A549 (cell line): ENCODE results near the gene PUS1. TPM values are rescaled to one million over a fixed set of nuclear protein-coding genes. Genes with fewer than 3 reads are reported as not detected.
A peak's percentile ranks its signal among the peaks of the same experiment; 100 is the strongest.

Experiments
- ATAC-seq, 2 experiments: fragments of 200-7000 bp in 1 of 2; fragments of >200 bp in 1 of 2; cut with Nextera tagmentation in 1 of 2; cut with Tn5 transposase in 1 of 2; 3 replicates each; pipeline versions ENCODE4 v1.8.0 to v1.9.1; 2018 to 2020; ENCODE audit warnings: mild to moderate bottlenecking in 1 of 2, moderate library complexity in 1 of 2
- CTCF ChIA-PET: fragments of 300-600 bp; sonication (Branson Sonifier 250); formaldehyde crosslinking; extraction: SDS; loops from one replicate; lab custom pipeline; 2021; ENCODE audit warnings: antibody characterized with exemption, inconsistent platforms; lab: Yijun Ruan, JAX
- POLR2A ChIA-PET: fragments of 350-600 bp; formaldehyde crosslinking; extraction: SDS; loops from one replicate; lab custom pipeline; 2021; ENCODE audit warnings: antibody characterized with exemption, inconsistent platforms; lab: Yijun Ruan, JAX
- DNase-seq, 2 experiments: peaks; one replicate each; pipeline versions ENCODE4 v3.0.0 to v3.0.0-alpha.2; 2011 to 2016; ENCODE audit warnings: low read depth in 1 of 2, low spot score in 1 of 2
- FAIRE-seq: peaks from 2 replicates; lab custom pipeline; 2011; peaks lifted over from hg19 to GRCh38; lab: Jason Lieb, UNC
- H3K27ac ChIP-seq, 2 experiments: fragments of >200 bp; sonication (Bioruptor Twin); formaldehyde crosslinking; 3 replicates each; pipeline ENCODE4 v1.5.1; 2016 to 2017
- H3K4me1 ChIP-seq: fragments of >200 bp; sonication (Bioruptor Twin); formaldehyde crosslinking; 3 replicates; pipeline ENCODE4 v1.6.1; 2016
- H3K4me2 ChIP-seq: fragments of >200 bp; sonication (Bioruptor Twin); formaldehyde crosslinking; 3 replicates; pipeline ENCODE4 v1.6.1; 2016
- H3K4me3 ChIP-seq: fragments of >200 bp; sonication (Bioruptor Twin); formaldehyde crosslinking; 3 replicates; pipeline ENCODE4 v1.5.1; 2016
- H3K9me3 ChIP-seq: fragments of >200 bp; sonication (Bioruptor Twin); formaldehyde crosslinking; 3 replicates; pipeline ENCODE4 v1.6.1; 2016
- CBX8 ChIP-seq: fragments of 200-600 bp; sonication (generic); IDR thresholded peaks from 2 replicates; pipeline ENCODE4 v1.6.1; 2016
- FOSL2 ChIP-seq, 2 experiments: fragments of 450-650 bp in 1 of 2; fragments of >200 bp in 1 of 2; sonication (Bioruptor Twin) in 1 of 2; formaldehyde crosslinking; IDR thresholded peaks; 2 replicates each; pipeline versions ENCODE4 v1.5.0 to v1.6.1; 2016 to 2020; ENCODE audit warnings: mild to moderate bottlenecking in 1 of 2, moderate library complexity in 1 of 2
- FOXS1 ChIP-seq: fragments of 250-450 bp; sonication (Bioruptor Pico); IDR thresholded peaks from 2 replicates; pipeline ENCODE4 v1.5.0; 2020; ENCODE audit warnings: mild to moderate bottlenecking, moderate library complexity
- HDAC2 ChIP-seq: fragments of 200-600 bp; sonication (generic); IDR thresholded peaks from 2 replicates; pipeline ENCODE4 v1.6.1; 2016
- HOXA7 ChIP-seq: fragments of 250-450 bp; sonication (Bioruptor Pico); IDR thresholded peaks from 2 replicates; pipeline ENCODE4 v1.5.0; 2020; ENCODE audit warnings: mild to moderate bottlenecking, moderate library complexity
- HOXB13 ChIP-seq: fragments of 250-450 bp; sonication (Bioruptor Pico); IDR thresholded peaks from 2 replicates; pipeline ENCODE4 v1.5.0; 2020; ENCODE audit warnings: low read depth, mild to moderate bottlenecking, moderate library complexity
- HOXB5 ChIP-seq: fragments of 250-450 bp; sonication (Bioruptor Pico); IDR thresholded peaks from 2 replicates; pipeline ENCODE4 v1.5.0; 2020; ENCODE audit warnings: mild to moderate bottlenecking, moderate library complexity
- JUN ChIP-seq, 2 experiments: fragments of >200 bp; sonication (Bioruptor Twin); formaldehyde crosslinking; IDR thresholded peaks; 2 replicates in 1 of 2; 3 replicates in 1 of 2; pipeline ENCODE4 v1.6.1; 2016 to 2017
- KDM1A ChIP-seq: fragments of 200-600 bp; sonication (generic); IDR thresholded peaks from 2 replicates; pipeline ENCODE4 v1.6.1; 2016; ENCODE audit warnings: low read depth, mild to moderate bottlenecking
- KDM5A ChIP-seq: fragments of 200-600 bp; sonication (generic); IDR thresholded peaks from 2 replicates; pipeline ENCODE4 v1.6.1; 2016; ENCODE audit warnings: antibody characterized with exemption, mild to moderate bottlenecking
- MAZ ChIP-seq: fragments of 150-350 bp; IDR thresholded peaks from 2 replicates; pipeline ENCODE4 v1.6.1; 2014; ENCODE audit warnings: antibody characterized with exemption, low read depth, low read length, borderline replicate concordance
- MYC ChIP-seq: IDR thresholded peaks from 2 replicates; pipeline ENCODE4 v1.6.1; 2012; ENCODE audit warnings: mild to moderate bottlenecking, inconsistent platforms, low read length, improper control_type of control experiment, borderline replicate concordance
- NFE2L2 ChIP-seq: fragments of 150-350 bp; conservative IDR thresholded peaks from 2 replicates; pipeline ENCODE4 v1.6.1; 2014; ENCODE audit warnings: low read length
- NR3C1 ChIP-seq: fragments of >200 bp; sonication (Bioruptor Twin); formaldehyde crosslinking; IDR thresholded peaks from 3 replicates; pipeline ENCODE4 v1.6.1; 2017
- POLR2A ChIP-seq: IDR thresholded peaks from 2 replicates; pipeline ENCODE4 v1.6.1; 2012; ENCODE audit warnings: mild to moderate bottlenecking, low read length
- POLR2AphosphoS2 ChIP-seq: conservative IDR thresholded peaks from 2 replicates; pipeline ENCODE4 v1.6.1; 2012; ENCODE audit warnings: low read length, improper control_type of control experiment, inconsistent platforms
- RFX5 ChIP-seq: fragments of 450-650 bp; IDR thresholded peaks from 2 replicates; pipeline ENCODE4 v1.7.1; 2014; ENCODE audit warnings: antibody characterized with exemption, mild to moderate bottlenecking, moderate library complexity
- SREBF2 ChIP-seq: fragments of 450-650 bp; IDR thresholded peaks from 2 replicates; pipeline ENCODE4 v1.6.1; 2014; ENCODE audit warnings: mild to moderate bottlenecking, moderate library complexity
- TFCP2L1 ChIP-seq: fragments of 250-450 bp; sonication (Bioruptor Pico); IDR thresholded peaks from 2 replicates; pipeline ENCODE4 v1.5.0; 2021; ENCODE audit warnings: mild to moderate bottlenecking
- ZFP36 ChIP-seq: fragments of 450-650 bp; IDR thresholded peaks from 2 replicates; pipeline ENCODE4 v1.6.1; 2014; ENCODE audit warnings: borderline replicate concordance; ENCODE audit not compliant: partially characterized antibody
- ZNF302 ChIP-seq: fragments of 250-450 bp; sonication (Bioruptor Pico); IDR thresholded peaks from 2 replicates; pipeline ENCODE4 v1.9.0; 2021; ENCODE audit warnings: inconsistent platforms, mild to moderate bottlenecking, moderate library complexity
- WGBS: methylation state at CpG from one replicate; pipeline ENCODE4 v1.1.6; 2017; ENCODE audit errors: missing lambda C conversion rate; 5-methylcytosine and 5-hydroxymethylcytosine counted together
- polyA plus RNA-seq, 4 experiments: library from polyadenylated mRNA; depleted of rRNA in 3 of 4; stranded (reverse); fragments of >200 nt; fragmentation: RNase III in 1 of 4; extraction: RNeasy Plus Mini Kit Qiagen cat#74134 plus additional on column Dnase treatment in 1 of 4; gene quantifications; 2 replicates in 3 of 4; 3 replicates in 1 of 4; pipeline ENCODE4 v1.2.3, GENCODE V29; 2011 to 2017
- TF ChIP-seq, protein P1 (sequence below): fragments of 250-450 bp; sonication (Bioruptor Pico); IDR thresholded peaks from 2 replicates; pipeline ENCODE4 v1.5.0; 2020; ENCODE audit warnings: low read depth, mild to moderate bottlenecking, moderate library complexity
- TF ChIP-seq, protein P2 (sequence below): IDR thresholded peaks from 2 replicates; pipeline ENCODE4 v1.6.1; 2012; ENCODE audit warnings: low read depth, borderline replicate concordance
- TF ChIP-seq, protein P3 (sequence below): fragments of 200-600 bp; sonication (generic); IDR thresholded peaks from 2 replicates; pipeline ENCODE4 v1.6.1; 2016; ENCODE audit warnings: antibody characterized with exemption, mild to moderate bottlenecking, moderate library complexity
- TF ChIP-seq, protein P4 (sequence below): fragments of >200 bp; sonication (Bioruptor Twin); formaldehyde crosslinking; IDR thresholded peaks from 3 replicates; pipeline ENCODE4 v1.6.1; 2016

The PUS1 gene
- polyA plus RNA-seq, 2 of the 4 experiments (the other 2 are of a cell fraction) = 51.1 to 62.8 TPM

DNA sequence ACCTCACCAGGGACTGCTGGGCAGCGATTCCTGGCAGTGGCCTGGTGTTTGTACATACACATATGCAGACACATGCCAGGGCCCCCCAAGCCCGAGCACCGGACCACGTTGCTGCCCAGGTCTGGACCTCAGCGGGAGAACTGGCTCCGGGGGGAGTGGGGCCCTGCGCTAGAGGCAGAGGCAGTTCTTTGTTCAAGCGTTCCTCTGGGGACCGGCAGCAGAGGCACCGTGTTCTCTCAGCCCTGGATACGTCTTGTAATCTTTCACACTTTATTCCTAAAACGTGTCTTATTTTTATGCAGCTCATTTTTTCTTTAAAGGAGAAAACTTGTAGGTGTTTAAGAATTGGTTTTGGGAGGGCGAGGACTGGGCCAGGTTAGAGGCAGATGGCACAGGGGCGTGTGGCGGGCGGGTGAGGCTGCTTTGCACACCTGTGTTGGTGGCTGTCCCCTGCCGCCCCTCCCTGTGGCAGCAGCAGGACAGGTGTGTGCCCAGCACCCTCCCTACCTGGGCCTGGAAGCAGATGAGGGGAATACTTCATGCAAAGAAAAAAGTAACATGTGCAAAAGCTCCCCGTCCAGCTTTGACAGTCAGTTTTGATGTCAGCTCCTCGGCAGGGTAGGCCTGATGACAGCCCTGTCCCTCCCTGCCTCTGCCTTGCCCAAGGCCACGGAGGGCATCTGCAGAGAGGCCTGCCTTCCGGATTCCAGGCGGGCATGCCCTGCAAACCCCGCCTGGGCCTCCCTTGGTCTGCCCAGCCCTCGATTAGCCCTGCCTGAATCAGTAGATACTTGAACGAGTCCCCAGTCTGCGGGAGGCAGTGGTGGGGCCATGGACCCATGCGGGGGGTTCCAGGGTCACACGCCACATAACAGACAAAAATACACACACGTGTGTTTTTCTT lies 7.0 kb upstream of the PUS1 start:
- FAIRE-seq (no peak), DNase-seq (no peak), ATAC-seq (peak in 1 of 2 experiments; percentile 4; a peak in 2 of 6 replicates)
- H3K4me3 ChIP-seq = no peak overlapping the region
- 85% methylated on average over 28 of the region's 29 CpGs for WGBS
- ChIA-PET POLR2A (interaction anchor here (0.5 kb wide), 1 partner anchor 58 kb away, joined by 4 read pairs; no protein-coding TSS in a partner anchor), CTCF (interaction anchor here (0.6 to 1.4 kb wide), 5 partner anchors 21 to 71 kb away, joined by 3 to 5 read pairs (median 3); no protein-coding TSS in a partner anchor)
- H3K4me1 ChIP-seq = no peaks in the 10 kb centered on the region
- TF ChIP-seq MAZ = no peak
- no peak for TF ChIP-seq ZFP36
- TF ChIP-seq KDM5A = no peak
- TF ChIP-seq HOXA7 (CRISPR knock-in tag) = no peak
- TF ChIP-seq, protein P1, sequence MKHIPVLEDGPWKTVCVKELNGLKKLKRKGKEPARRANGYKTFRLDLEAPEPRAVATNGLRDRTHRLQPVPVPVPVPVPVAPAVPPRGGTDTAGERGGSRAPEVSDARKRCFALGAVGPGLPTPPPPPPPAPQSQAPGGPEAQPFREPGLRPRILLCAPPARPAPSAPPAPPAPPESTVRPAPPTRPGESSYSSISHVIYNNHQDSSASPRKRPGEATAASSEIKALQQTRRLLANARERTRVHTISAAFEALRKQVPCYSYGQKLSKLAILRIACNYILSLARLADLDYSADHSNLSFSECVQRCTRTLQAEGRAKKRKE (CRISPR knock-in tag) = no peak
- no peak for TF ChIP-seq JUN (IDR thresholded peaks at IDR 0.05)
- no peak for TF ChIP-seq POLR2A
- TF ChIP-seq POLR2AphosphoS2 = no peak
- no peak overlapping the region for H3K27ac ChIP-seq
- no peaks in the 10 kb centered on the region for H3K9me3 ChIP-seq
- no peak overlapping the region for H3K4me2 ChIP-seq

DNA sequence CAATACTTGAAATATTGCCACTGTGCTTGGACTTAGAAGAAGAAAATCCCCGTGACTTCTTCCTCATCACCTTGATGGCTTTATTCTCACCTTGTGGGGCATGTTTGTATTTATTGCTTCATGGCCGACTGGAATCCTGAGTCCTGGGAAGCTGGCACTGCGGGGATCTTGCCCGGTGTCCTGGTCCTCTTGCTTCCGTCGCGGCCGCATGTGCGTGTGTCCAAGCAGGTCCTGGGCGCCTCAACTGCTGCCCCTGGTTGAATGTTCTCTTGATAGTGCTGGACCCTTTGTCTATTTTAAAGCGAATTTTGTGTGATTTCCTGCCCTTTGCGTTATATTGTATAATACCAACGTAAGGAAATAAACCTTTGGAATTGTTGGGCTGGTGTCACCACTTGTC lies 6.3 kb upstream of the PUS1 start:
- Histone ChIP-seq H3K4me2 (no peak overlapping the region), H3K27ac (no peak overlapping the region), H3K9me3 (no peaks in the 10 kb centered on the region), H3K4me1 (peaks cover 3% of the 10 kb centered on the region; the same call in 2 of the 3 replicates), H3K4me3 (no peak overlapping the region)
- ATAC-seq = no peak
- FAIRE-seq = no peak
- TF ChIP-seq NR3C1 = no peak
- no peak for TF ChIP-seq NFE2L2
- TF ChIP-seq, protein P2, sequence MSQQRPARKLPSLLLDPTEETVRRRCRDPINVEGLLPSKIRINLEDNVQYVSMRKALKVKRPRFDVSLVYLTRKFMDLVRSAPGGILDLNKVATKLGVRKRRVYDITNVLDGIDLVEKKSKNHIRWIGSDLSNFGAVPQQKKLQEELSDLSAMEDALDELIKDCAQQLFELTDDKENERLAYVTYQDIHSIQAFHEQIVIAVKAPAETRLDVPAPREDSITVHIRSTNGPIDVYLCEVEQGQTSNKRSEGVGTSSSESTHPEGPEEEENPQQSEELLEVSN = no peak
- TF ChIP-seq POLR2AphosphoS2 = no peak; the same call in 1 of the 2 replicates
- no peak for TF ChIP-seq FOXS1 (CRISPR knock-in tag)
- TF ChIP-seq, protein P3, sequence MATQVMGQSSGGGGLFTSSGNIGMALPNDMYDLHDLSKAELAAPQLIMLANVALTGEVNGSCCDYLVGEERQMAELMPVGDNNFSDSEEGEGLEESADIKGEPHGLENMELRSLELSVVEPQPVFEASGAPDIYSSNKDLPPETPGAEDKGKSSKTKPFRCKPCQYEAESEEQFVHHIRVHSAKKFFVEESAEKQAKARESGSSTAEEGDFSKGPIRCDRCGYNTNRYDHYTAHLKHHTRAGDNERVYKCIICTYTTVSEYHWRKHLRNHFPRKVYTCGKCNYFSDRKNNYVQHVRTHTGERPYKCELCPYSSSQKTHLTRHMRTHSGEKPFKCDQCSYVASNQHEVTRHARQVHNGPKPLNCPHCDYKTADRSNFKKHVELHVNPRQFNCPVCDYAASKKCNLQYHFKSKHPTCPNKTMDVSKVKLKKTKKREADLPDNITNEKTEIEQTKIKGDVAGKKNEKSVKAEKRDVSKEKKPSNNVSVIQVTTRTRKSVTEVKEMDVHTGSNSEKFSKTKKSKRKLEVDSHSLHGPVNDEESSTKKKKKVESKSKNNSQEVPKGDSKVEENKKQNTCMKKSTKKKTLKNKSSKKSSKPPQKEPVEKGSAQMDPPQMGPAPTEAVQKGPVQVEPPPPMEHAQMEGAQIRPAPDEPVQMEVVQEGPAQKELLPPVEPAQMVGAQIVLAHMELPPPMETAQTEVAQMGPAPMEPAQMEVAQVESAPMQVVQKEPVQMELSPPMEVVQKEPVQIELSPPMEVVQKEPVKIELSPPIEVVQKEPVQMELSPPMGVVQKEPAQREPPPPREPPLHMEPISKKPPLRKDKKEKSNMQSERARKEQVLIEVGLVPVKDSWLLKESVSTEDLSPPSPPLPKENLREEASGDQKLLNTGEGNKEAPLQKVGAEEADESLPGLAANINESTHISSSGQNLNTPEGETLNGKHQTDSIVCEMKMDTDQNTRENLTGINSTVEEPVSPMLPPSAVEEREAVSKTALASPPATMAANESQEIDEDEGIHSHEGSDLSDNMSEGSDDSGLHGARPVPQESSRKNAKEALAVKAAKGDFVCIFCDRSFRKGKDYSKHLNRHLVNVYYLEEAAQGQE = no peak
- no peak for TF ChIP-seq HOXB5
- no peak for TF ChIP-seq HDAC2
- TF ChIP-seq MYC = no peak
- TF ChIP-seq FOSL2 (IDR thresholded peaks at IDR 0.05) = no peak
- no peak for TF ChIP-seq FOSL2 (CRISPR knock-in tag; IDR thresholded peaks at IDR 0.05)
- TF ChIP-seq ZNF302 (CRISPR knock-in tag) = no peak
- TF ChIP-seq, protein P4, sequence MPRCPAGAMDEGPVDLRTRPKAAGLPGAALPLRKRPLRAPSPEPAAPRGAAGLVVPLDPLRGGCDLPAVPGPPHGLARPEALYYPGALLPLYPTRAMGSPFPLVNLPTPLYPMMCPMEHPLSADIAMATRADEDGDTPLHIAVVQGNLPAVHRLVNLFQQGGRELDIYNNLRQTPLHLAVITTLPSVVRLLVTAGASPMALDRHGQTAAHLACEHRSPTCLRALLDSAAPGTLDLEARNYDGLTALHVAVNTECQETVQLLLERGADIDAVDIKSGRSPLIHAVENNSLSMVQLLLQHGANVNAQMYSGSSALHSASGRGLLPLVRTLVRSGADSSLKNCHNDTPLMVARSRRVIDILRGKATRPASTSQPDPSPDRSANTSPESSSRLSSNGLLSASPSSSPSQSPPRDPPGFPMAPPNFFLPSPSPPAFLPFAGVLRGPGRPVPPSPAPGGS = no peak
- TF ChIP-seq HOXB13 (CRISPR knock-in tag) = no peak
- no peak for TF ChIP-seq SREBF2
- no peak for TF ChIP-seq RFX5
- no peak for TF ChIP-seq CBX8
- no peak for TF ChIP-seq KDM1A
- no peak for TF ChIP-seq TFCP2L1
- ChIA-PET CTCF (interaction anchor here (1.1 to 5.6 kb wide), 2 partner anchors 26 to 72 kb away, joined by 3 to 24 read pairs; no protein-coding TSS in a partner anchor), POLR2A (no interaction called here)
- WGBS = 91% methylated on average over 13 of the region's 13 CpGs
- DNase-seq = no peak
